K562 (cell line): ENCODE results near the gene SLC48A1. TPM values are rescaled to one million over a fixed set of nuclear protein-coding genes. Genes with fewer than 3 reads are reported as not detected.
A peak's percentile ranks its signal among the peaks of the same experiment; 100 is the strongest.

Experiments
- AFF4 ChIP-seq: sonication (generic); formaldehyde crosslinking; IDR thresholded peaks from 2 replicates; pipeline ENCODE4 v1.8.0; 2023; ENCODE audit warnings: mild to moderate bottlenecking, missing genetic modification reagents
- CEBPG ChIP-seq, 3 experiments: fragments of 200-800 bp in 1 of 3; sonication (Bioruptor generic) in 1 of 3; sonication (generic) in 1 of 3; formaldehyde crosslinking in 1 of 3; IDR thresholded peaks in 2 of 3; conservative IDR thresholded peaks in 1 of 3; 2 replicates each; pipeline versions ENCODE4 v1.6.1 to v1.8.0; 2016 to 2022; ENCODE audit warnings: missing compliant biosample characterization in 2 of 3, missing genetic modification characterization in 2 of 3, mild to moderate bottlenecking in 1 of 3, missing genetic modification reagents in 1 of 3
- EHMT2 ChIP-seq: fragments of 450-650 bp; IDR thresholded peaks from 2 replicates; pipeline ENCODE4 v1.6.1; 2018; ENCODE audit warnings: antibody characterized with exemption
- MTA1 ChIP-seq: fragments of 450-650 bp; IDR thresholded peaks from 2 replicates; pipeline ENCODE4 v1.6.1; 2017; ENCODE audit warnings: borderline replicate concordance
- SMARCA5 ChIP-seq: fragments of 450-650 bp; IDR thresholded peaks from 2 replicates; pipeline ENCODE4 v1.6.1; 2016
- ZBTB26 ChIP-seq: fragments of 450-650 bp; formaldehyde crosslinking; IDR thresholded peaks from 2 replicates; pipeline ENCODE4 v1.4.0; 2022; ENCODE audit warnings: missing genetic modification characterization
- ZHX1 ChIP-seq: fragments of 150-350 bp; conservative IDR thresholded peaks from 2 replicates; pipeline ENCODE4 v1.6.1; 2014; ENCODE audit warnings: low read length
- ZNF586 ChIP-seq: fragments of 450-650 bp; formaldehyde crosslinking; conservative IDR thresholded peaks from 2 replicates; pipeline ENCODE4 v1.4.0; 2020; ENCODE audit warnings: mild to moderate bottlenecking, moderate library complexity
- polyA plus RNA-seq, 8 experiments: library from polyadenylated mRNA; depleted of rRNA in 4 of 8; stranded (reverse) in 5 of 8; unstranded in 3 of 8; fragments of >200 nt; fragmentation: Nextera tagmentation in 2 of 8; fragmentation: Illumina TruSeq in 1 of 8; extraction: Ambion mirVana in 2 of 8; extraction: Trizol in 1 of 8; gene quantifications; 2 replicates each; pipeline versions ENCODE4 v1.2.1 to v1.2.3, GENCODE V29; 2011 to 2014; ENCODE audit warnings: inconsistent platforms in 1 of 8, missing spikeins in 1 of 8
- total RNA-seq, 7 experiments: library from RNA; depleted of rRNA in 6 of 7; stranded (reverse); fragments of >200 nt in 6 of 7; fragmentation: Illumina TruSeq in 2 of 7; extraction: Trizol in 2 of 7; gene quantifications; 2 replicates each; pipeline versions ENCODE4 v1.2.1 to v1.2.3, GENCODE V29; 2011 to 2021; ENCODE audit warnings: low replicate concordance in 1 of 7
- TF ChIP-seq, protein P1 (sequence below): fragments of 450-650 bp; IDR thresholded peaks from 2 replicates; pipeline ENCODE4 v1.6.1; 2016; ENCODE audit warnings: low read depth

SLC48A1 gene
- total and polyA plus RNA-seq, 9 of the 15 experiments (the other 6 are each of a cell fraction or from before 2014, with no cell fraction given) = 10.7 to 37.5 (median 18.7) TPM

DNA sequence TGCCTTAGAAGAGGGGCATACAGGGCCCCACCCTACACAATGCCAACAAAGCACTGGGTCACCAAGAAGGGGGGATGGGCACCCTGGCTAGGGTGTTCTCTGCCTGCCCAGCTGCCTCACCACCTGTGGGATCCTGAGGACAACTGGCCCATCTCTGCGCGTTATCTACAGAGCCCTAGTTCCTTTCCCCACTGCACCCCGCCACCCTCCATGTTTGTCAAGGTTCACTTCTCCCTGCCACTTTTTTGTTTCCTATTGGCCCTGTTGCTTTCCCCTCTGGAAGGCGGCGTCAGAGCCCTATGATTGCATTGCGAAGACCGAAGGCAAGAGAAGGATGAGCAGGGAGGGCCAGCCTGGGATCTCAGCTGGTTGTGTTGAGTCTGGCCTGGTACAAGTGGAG, 1.6 kb downstream of the SLC48A1 start (continued):
- TF ChIP-seq, protein P1, sequence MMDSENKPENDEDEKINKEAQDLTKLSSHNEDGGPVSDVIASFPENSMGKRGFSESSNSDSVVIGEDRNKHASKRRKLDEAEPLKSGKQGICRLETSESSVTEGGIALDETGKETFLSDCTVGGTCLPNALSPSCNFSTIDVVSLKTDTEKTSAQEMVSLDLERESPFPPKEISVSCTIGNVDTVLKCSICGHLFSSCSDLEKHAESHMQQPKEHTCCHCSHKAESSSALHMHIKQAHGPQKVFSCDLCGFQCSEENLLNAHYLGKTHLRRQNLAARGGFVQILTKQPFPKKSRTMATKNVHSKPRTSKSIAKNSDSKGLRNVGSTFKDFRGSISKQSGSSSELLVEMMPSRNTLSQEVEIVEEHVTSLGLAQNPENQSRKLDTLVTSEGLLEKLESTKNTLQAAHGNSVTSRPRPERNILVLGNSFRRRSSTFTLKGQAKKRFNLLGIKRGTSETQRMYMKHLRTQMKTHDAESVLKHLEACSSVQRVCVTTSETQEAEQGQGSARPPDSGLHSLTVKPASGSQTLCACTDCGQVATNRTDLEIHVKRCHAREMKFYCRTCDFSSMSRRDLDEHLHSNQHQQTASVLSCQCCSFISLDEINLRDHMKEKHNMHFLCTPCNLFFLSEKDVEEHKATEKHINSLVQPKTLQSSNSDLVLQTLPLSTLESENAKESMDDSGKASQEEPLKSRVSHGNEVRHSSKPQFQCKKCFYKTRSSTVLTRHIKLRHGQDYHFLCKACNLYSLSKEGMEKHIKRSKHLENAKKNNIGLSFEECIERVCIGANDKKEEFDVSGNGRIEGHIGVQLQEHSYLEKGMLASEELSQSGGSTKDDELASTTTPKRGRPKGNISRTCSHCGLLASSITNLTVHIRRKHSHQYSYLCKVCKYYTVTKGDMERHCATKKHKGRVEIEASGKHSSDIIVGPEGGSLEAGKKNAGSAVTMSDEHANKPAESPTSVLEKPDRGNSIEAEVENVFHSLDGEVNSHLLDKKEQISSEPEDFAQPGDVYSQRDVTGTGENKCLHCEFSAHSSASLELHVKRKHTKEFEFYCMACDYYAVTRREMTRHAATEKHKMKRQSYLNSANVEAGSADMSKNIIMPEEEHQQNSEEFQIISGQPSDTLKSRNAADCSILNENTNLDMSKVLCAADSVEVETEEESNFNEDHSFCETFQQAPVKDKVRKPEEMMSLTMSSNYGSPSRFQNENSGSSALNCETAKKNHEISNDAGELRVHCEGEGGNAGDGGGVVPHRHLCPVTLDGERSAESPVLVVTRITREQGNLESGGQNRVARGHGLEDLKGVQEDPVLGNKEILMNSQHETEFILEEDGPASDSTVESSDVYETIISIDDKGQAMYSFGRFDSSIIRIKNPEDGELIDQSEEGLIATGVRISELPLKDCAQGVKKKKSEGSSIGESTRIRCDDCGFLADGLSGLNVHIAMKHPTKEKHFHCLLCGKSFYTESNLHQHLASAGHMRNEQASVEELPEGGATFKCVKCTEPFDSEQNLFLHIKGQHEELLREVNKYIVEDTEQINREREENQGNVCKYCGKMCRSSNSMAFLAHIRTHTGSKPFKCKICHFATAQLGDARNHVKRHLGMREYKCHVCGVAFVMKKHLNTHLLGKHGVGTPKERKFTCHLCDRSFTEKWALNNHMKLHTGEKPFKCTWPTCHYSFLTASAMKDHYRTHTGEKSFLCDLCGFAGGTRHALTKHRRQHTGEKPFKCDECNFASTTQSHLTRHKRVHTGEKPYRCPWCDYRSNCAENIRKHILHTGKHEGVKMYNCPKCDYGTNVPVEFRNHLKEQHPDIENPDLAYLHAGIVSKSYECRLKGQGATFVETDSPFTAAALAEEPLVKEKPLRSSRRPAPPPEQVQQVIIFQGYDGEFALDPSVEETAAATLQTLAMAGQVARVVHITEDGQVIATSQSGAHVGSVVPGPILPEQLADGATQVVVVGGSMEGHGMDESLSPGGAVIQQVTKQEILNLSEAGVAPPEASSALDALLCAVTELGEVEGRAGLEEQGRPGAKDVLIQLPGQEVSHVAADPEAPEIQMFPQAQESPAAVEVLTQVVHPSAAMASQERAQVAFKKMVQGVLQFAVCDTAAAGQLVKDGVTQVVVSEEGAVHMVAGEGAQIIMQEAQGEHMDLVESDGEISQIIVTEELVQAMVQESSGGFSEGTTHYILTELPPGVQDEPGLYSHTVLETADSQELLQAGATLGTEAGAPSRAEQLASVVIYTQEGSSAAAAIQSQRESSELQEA = no peak
- TF ChIP-seq MTA1 (no peak), CEBPG (CRISPR knock-in tag; IDR thresholded peaks at IDR 0.05) (0 out of 2 replicates have a peak, but pooled peaks have one; percentile 20), CEBPG (tag; conservative IDR thresholded peaks at IDR 0.05 in 1 of 2, IDR thresholded peaks at IDR 0.05 in 1 of 2) (no peak), EHMT2 (no peak), ZBTB26 (CRISPR knock-in tag) (no peak), SMARCA5 (no peak), AFF4 (CRISPR knock-in tag) (0 out of 2 replicates have a peak, but pooled peaks have one; percentile 54), ZNF586 (CRISPR knock-in tag) (no peak), ZHX1 (no peak)
